H1 (cell line): ENCODE data around the gene SLC25A3.

Source experiments
- CHD2 ChIP-seq: IDR thresholded peaks from 2 replicates; pipeline ENCODE4 v1.6.1; 2012; ENCODE audit warnings: low read length, improper control_type of control experiment
- CREB1 ChIP-seq: IDR thresholded peaks from 2 replicates; pipeline ENCODE4 v1.6.1; 2012; ENCODE audit warnings: inconsistent platforms
- CTCF ChIP-seq, 3 experiments: IDR thresholded peaks; 1 replicate in 2 of 3; 2 replicates in 1 of 3; pipeline versions ENCODE4 v1.5.1 to v1.6.1; 2011; ENCODE audit warnings: low read length in 3 of 3, mild to moderate bottlenecking in 3 of 3, inconsistent platforms in 2 of 3, low read depth in 1 of 3, moderate library complexity in 1 of 3; ENCODE audit not compliant: insufficient read depth in 1 of 3; ENCODE audit errors: control extremely low read depth in 1 of 3
- MAFK ChIP-seq: IDR thresholded peaks from 2 replicates; pipeline ENCODE4 v1.6.1; 2012; ENCODE audit warnings: low read depth, mild to moderate bottlenecking, improper control_type of control experiment, low read length
- MAX ChIP-seq: IDR thresholded peaks from 2 replicates; pipeline ENCODE4 v1.6.1; 2012; ENCODE audit warnings: inconsistent platforms
- POLR2A ChIP-seq, 2 experiments: IDR thresholded peaks; 1 replicate in 1 of 2; 2 replicates in 1 of 2; pipeline ENCODE4 v1.6.1; 2011; ENCODE audit warnings: low read depth in 2 of 2, low read length in 2 of 2, mild to moderate bottlenecking in 2 of 2; ENCODE audit errors: control extremely low read depth in 1 of 2
- POLR2AphosphoS5 ChIP-seq: IDR thresholded peaks from 2 replicates; pipeline ENCODE4 v1.6.1; 2011; ENCODE audit warnings: low read depth, low read length
- TAF1 ChIP-seq: IDR thresholded peaks from 2 replicates; pipeline ENCODE4 v1.6.1; 2011; ENCODE audit warnings: mild to moderate bottlenecking, low read depth, low read length
- TEAD4 ChIP-seq: IDR thresholded peaks from 2 replicates; pipeline ENCODE4 v1.6.1; 2012; ENCODE audit warnings: low read depth, low read length, inconsistent platforms, mixed read lengths

- TF ChIP-seq MAX (no peak), CTCF (IDR thresholded peaks at IDR 0.05; ENCODE audit: control extremely low read depth in 1 of 3, insufficient read depth in 1 of 3, low read depth in 1 of 3, low read length in 3 of 3) (no peak), POLR2A (IDR thresholded peaks at IDR 0.05; ENCODE audit: control extremely low read depth in 1 of 2, low read depth in 2 of 2, low read length in 2 of 2) (no peak), CHD2 (no peak), TAF1 (no peak), CREB1 (no peak), TEAD4 (no peak), MAFK (no peak), POLR2AphosphoS5 (no peak)
Measured at GRCh38 chr12:98610596-98610995, 17.1 kb downstream of the SLC25A3 start.
